Measurements from ENCODE around the gene TRPM2.

- TF ChIP-seq POLR2A (IDR thresholded peaks at IDR 0.05), result no peak
- no peak for TF ChIP-seq CTCF (IDR thresholded peaks at IDR 0.05)
Measured at GRCh38 chr21:44318489-44319285, 34.7 kb upstream of the TRPM2 start.
